Measurements from ENCODE around the gene FAAH.

FAAH gene

GRCh38 chr1:46401154-46401913 is 7.2 kb downstream of the FAAH start:
- peak in 1 of 14 donors; percentile 51 for DNase-seq

DNA sequence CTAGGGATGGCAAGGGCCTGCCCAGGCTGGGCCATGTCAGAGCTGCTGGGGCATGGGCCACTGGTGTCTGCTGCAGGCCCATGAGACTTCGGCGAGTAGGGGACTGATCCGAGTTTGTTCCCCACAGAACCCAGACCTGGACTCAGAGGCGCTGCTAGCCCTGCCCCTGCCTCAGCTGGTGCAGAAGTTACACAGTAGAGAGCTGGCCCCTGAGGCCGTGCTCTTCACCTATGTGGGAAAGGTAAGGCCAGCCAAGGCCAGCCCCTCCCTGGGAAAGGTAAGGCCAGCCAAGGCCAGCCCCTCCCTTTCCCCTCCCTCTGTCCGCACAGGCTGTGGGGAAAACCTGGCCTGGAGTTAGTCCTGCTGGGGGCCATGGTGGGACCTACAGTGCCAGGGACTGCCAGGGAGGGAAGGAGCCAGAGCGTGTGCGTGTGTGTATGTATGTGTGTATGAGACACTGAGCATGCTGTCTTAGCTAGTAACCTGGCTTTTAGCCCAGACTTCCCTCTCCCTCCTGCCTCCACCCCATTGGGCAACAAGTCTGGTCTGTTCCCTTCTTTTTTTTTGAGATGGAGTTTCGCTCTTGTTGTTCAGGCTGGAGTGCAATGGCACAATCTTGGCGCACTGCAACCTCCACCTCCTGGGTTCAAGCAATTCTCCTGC is 8.0 kb downstream of the FAAH start:
- DNase-seq: peak in 12 of 14 donors; percentile 74 to 96 (median 81)

GRCh38 chr1:46403916-46404315 is 9.8 kb downstream of the FAAH start:
- no peak for DNase-seq

DNA sequence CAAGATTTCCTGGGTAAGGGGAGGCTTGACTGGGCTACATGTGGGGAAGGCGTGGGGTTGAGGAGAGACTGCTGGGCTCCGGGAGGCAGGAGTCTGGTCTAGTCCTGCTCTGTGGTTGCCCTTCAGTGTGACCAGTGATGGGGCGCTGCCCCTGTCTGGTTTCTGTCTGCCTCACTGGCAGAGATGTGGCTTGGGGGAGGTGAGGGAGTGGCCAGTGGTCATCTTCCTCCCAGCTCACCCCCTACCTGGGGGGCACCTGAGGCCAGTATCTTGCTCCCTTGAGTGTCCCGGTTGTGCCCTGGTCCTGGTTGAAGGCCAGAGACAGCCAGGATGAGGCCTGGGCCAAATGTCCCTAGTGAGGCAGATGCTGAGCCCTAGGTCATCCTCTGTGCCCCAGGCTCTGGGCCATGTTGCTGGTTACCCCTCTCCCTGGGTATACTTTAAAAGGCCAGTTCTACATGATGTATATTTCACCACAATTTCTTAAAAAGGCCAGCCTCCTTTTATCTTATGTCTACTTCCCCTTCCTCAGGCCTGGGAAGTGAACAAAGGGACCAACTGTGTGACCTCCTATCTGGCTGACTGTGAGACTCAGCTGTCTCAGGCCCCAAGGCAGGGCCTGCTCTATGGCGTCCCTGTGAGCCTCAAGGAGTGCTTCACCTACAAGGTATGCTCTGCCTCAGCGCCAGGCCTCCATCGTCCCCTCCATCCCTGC is 10.5 kb downstream of the FAAH start:
- DNase-seq: no peak

DNA sequence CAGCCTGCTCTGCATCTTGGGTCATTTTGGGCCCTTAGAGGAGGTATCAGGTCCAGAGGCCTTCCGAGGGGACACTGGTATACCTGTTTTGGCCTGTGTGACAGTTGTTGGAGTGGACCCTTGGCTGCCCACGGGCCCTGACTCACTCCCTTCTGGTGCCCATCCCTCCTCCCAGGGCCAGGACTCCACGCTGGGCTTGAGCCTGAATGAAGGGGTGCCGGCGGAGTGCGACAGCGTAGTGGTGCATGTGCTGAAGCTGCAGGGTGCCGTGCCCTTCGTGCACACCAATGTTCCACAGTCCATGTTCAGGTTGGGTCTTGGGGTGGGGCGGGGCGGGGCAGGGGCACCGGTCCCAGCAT is 11.1 kb downstream of the FAAH start:
- no peak for DNase-seq

GRCh38 chr1:46405724-46406123 is 11.6 kb downstream of the FAAH start:
- no peak for DNase-seq

GRCh38 chr1:46406881-46407608 is 12.9 kb downstream of the FAAH start:
- no peak for DNase-seq

- no peak for DNase-seq
These were observed 13.5 kb downstream of the FAAH start for GRCh38 chr1:46407636-46408035.

DNA sequence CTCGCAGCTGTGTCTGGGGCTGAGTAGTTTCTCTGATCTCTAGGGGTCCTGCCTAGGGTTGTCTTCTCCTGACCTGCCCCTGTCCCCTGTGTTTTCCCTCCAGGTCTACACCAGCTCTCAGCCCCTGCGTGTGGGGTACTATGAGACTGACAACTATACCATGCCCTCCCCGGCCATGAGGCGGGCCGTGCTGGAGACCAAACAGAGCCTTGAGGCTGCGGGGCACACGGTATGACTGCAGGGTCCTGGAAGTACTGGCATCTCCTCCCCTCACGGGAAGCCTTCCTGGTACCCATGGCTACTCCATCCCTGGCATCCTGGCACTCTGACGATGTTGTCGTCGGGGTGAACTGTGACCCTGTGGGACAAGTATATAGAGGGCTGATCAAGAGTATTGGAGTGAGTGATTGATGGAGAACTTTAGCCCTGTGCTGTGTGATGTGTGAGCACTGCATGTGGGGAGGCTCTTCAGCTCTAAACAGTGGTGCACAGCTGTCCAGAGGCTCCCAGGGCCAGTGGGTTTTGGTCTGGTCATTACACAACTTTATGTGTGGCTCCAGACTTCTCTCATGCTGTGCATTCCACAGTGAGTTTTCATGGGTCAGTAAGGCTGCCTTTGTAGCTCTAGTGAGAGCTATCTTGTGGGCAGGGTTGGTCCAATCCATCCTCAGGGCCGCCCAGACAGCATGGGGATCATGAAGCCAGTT is 14.4 kb downstream of the FAAH start:
- DNase-seq: no peak

- no peak for DNase-seq
These were observed 14.9 kb downstream of the FAAH start for GRCh38 chr1:46409063-46409372.

- DNase-seq: no peak
These were observed 16.3 kb downstream of the FAAH start for GRCh38 chr1:46410156-46411009.

DNA sequence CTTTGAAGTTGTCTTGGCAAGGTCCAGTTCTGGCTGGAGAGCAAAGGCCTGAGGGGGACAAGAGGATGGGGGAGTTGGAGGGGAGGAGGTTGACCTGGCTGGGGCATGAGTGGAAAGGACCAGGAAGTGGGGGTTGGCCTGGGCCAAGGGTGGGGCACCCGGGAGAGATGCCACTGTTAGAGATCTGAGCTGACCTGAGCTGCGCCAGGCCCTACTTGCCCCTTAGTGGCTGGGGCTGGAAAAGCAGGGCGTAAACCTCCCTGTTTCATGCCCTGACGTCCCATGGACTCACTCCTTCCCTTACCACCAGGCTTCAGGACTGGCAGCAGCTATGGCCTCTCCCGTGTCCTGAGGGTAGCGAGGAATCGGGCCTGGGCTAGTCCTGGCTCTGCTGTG is 16.9 kb downstream of the FAAH start:
- DNase-seq: no peak

- DNase-seq: no peak
These were observed 17.7 kb downstream of the FAAH start for GRCh38 chr1:46411601-46412341.

- peak in 1 of 14 donors; percentile 31 for DNase-seq
These were observed 18.9 kb downstream of the FAAH start for GRCh38 chr1:46412893-46413595.

- peak in 1 of 14 donors; percentile 29 for DNase-seq
These were observed 19.5 kb downstream of the FAAH start for GRCh38 chr1:46413596-46413985.

DNA sequence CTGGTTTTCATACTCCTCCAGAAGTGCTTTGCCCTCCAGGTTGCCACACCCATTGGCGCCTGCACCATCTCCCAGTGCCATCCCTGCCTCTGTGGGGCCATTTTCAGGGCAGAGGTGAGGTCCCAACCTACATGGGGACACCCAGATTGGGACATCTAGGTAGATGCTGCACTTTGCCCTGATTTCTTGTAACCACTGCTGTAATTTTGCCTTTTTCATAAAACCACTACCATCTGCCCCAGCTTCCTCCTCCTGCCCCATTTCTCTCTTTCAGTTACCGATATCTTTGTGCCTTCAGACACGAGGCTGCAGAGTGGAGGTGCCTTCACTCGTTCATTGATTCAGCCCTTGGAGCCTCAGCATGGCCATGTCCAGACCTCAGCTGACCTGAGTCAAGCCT is 21.4 kb downstream of the FAAH start:
- DNase-seq: no peak

DNA sequence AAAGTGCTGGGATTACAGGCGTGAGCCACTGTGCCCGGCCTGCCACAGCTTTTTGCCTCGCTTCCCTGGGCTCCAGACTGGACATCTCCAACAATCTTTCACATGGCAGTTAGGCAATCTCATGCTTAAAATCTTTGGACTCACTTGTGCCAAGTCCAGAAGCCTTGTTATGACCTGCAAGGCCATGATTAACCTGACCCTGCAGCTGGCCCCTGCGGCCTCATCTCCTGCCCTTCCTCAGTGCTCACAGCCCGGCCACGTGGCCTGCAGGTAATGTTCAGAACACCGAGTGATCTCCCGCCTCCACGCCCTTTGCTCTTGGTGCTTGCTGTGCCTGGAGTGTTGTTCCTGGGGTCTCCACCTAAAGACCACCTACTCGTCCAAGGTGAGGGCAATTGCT is 24.9 kb downstream of the FAAH start:
- DNase-seq: no peak

DNA sequence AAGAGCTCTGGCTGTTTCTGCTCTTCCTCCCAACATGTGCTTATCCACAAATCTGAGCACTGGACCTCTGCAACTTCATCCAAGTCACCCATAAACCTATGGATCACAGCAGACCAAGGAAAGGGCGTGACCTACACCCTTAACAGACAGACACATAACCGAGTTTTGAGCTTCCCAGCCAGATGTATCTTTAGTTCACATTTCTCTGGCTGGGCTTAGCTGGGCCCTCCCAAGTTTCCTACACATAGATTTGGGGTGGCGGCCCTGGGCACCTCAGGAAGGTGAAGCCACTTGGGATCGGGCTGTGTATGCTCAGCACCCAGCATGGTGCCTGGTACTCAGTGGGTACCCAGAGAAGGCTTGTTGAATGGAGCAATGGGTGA is 26.4 kb downstream of the FAAH start:
- DNase-seq: no peak

DNA sequence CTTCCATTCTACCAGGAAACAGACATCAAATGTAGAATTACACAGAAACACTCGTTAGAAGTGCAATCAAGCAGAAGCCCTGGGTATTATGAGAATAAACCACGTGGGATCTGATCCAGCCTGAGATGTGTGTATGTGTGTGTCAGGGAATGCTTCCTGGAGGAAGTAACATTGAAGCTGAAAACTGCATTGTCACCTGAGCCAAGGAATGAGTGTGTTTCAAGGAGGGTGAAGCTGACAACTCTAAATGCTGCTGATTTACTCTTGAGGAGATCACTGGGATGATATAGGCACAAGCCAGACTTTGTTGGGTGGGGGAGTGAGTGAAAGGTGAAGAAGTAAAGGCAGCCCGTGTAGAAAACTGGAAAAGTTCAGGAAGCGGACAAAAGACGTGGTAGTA is 27.6 kb downstream of the FAAH start:
- DNase-seq: no peak

DNA sequence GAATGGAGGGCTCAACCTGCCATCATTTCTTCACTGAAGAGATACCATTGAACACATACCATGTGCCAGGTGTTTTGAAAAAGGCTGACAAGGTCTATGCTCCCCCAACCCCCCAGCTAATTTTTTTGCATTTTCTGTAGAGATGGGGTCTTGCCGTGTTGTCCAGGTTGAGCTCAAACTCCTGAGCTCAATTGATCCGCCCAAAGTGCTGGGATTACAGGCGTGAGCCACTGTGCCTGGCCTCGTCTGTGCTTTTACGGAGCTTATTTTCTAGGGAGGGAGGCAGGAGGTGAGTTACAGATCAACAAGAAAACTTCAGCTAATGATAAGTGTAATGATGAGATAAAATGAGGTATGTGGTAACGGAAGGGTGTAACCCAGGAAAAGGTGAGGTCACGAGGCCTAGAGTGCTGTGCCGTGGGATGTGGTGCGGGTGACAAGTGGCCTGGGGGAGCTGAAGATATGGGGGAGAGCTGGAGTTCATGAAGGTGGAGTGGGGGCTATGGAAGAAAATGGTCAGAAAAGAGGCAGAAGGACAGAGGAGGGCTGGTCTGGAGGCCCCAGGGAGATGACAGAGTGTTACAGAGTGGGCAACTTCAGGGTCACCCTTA is 28.2 kb downstream of the FAAH start:
- no peak for DNase-seq

All from C1 segment of cervical spinal cord (tissue), 14 donors.